GM19099 (cell line): ENCODE results near the gene DGKI.

Experiments
- POLR2A ChIP-seq: IDR thresholded peaks from 3 replicates; pipeline ENCODE4 v1.6.1; 2011; ENCODE audit warnings: low read depth; ENCODE audit not compliant: insufficient read length; ENCODE audit errors: extremely low read depth

DGKI gene

DNA sequence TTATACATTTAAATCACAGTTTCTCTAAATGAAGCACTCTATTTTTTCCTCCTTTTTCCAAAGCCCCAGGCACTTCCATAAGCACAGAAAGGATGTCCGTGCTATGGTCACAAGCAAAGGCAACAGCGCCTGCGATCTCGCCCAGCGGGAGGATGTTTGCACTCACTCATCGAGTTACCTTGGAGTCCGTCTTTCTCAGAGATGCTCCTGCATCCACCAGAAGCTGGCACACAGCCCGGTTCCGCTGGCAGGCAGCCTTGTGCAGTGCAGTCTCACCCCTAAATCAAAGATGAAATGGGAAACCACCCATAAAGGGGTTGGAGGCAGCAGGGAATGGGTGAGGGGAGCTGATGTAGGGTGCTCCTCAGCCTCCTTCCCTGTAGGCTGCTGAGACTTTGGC, 451.4 kb downstream of the DGKI start:
- no peak for TF ChIP-seq POLR2A

DNA sequence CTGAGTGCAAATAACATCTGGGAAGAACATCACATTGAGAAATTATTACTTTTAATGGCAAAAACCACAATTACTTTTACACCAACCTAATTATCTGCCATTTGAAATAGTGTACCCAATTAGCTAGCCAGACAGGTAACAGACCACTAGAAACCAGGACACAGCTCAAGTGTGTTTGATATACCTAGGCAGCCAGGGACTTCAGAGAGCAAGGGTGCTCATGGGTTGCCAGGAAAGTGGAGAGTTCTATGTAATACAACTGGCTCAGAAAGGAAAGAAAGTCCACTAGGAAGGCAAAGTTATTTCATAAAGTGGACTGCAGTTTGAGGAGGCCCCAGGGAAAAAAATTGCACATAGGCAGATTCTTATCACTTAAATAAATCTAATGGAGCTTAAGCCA, 453.2 kb downstream of the DGKI start:
- TF ChIP-seq POLR2A = no peak

GRCh38 chr7:137390076-137390475, 456.7 kb downstream of the DGKI start:
- no peak for TF ChIP-seq POLR2A

DNA sequence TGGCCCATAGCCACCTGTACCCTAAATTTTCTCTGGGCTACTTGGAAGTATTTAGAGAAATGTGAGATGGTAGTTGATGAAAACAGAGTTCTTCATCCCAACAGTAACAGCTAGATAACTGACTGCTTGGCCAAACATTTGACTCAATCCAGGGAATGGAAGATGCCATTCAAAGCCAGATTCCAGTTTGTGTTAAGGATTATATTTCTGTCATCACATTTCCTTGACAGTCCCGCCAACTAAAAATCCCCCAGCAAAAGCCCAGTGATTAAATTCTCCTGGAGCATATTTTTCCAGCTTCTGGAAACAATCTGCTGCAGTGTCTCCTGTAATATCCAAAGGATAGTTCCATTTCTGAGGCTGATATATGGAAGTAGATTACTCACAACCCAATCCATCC, 457.9 kb downstream of the DGKI start:
- TF ChIP-seq POLR2A = no peak

DNA sequence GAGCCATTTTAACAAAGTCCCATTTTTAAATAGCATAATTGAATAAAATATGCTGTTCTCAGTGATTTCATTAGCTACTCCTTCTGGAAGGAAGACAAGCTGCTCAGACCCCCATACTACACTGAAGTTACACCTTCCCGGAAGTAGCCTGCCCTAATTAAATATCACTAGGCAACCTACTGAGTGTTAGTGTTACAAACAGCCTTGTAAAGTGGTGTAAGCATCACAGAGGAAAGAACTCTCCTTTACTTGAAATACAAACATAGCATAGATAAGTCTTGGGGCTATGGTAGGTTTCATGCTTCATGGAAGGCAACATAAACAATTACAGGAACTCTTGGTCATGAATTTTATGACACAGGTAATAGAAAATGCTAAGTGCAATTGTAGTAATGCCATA, 459.8 kb downstream of the DGKI start:
- TF ChIP-seq POLR2A = no peak

DNA sequence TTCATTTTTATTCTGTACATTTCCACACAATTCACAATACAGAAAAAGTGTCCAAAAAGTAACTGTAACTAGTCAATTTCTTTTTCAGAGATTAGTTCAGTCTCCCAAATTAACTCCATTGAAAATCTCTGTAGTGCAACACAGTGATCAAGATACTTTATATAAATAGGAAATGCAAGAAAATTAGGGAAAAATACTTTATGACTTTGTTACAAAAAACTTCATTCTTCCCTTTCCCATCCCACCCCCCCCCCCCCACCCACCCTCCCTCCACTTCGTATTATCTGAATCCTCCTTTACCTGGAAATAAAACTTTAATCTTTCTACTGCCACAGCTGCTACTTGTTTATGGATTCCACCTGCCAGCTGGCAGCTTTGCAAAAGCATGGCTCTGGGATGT, 465.7 kb downstream of the DGKI start:
- no peak for TF ChIP-seq POLR2A

DNA sequence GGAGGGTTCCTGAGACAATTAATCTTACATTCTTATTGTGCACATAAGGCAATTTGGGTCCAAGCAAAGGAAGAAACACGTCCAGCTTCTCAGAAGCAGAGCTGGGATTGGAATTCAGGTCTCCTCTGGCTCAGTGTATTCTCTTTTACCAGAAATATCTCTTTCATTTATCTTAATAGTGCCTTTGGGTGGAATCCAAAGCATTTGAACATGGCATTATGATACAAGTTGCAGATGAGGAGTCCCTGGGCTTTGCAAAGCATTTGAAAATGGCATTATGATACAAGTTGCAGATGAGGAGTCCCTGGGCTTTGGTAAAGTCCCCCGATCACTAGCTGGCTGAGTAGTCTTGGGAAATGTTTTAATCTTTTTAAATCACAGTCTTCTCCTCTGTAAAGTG, 473.3 kb downstream of the DGKI start:
- no peak for TF ChIP-seq POLR2A

- no peak for TF ChIP-seq POLR2A
Observed at GRCh38 chr7:137371616-137372015, 475.2 kb downstream of the DGKI start.

DNA sequence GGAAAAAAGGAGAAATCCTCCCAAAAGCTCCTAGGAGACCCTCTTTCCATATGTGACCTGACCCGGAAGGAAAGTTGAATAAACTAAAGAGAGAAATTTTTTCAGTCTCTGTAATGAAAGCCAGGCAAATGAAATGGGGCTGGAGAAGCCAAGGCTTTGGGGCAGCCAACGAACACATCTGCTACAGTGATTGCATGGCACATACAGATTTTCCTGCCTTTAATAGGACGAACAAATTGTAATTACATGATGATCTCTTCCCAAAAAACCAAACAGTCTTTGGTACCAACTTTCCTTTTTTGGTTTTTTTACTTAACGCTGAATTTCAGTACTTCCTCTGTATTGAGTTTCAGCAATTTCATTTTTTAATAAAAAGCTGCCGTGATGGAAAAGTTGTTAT, 479.8 kb downstream of the DGKI start:
- no peak for TF ChIP-seq POLR2A

- no peak for TF ChIP-seq POLR2A
Observed at GRCh38 chr7:137363683-137364082, 483.1 kb downstream of the DGKI start.

GRCh38 chr7:137360087-137360679, 486.6 kb downstream of the DGKI start:
- TF ChIP-seq POLR2A = no peak

GRCh38 chr7:137354961-137355360, 491.8 kb downstream of the DGKI start:
- TF ChIP-seq POLR2A = no peak

DNA sequence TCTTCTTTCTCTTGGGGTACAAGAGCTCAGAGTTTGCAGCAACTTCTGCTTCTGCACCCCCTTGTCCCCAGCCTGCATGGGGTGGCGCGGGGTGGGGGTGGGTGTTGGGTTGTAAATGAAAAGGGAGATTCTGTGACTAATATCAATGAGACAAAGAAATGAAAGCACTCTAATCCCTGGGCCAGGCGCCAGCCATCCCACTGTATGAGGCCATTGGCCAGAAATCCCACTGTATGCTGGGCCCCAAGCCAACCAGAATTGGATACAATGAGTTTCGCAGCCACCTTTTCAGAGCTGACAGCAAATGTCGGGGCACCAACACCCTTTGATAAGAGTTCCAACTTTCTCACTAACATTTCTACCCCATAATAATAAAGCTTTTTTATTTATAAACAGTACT, 492.4 kb downstream of the DGKI start:
- no peak for TF ChIP-seq POLR2A

DNA sequence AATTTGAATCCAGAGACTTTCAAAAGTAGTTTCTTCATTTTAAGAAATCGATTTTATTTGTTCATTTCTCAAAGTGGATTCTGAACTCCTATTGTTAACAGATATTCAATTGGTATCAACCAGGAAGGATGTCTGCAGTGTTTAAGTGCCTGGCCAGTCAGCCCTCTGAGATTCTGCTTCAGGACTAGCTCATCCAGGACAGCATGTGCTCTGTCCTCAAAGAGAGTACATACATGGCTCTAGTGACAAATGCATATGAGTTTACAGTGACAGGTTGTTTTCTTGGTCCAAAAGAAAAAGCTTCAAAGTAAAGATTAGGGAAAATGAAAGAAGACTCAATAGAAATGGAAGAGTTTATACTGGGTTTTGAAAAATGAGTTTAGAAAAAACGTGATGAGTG, 494.8 kb downstream of the DGKI start:
- TF ChIP-seq POLR2A = no peak

- TF ChIP-seq POLR2A = no peak
Observed at GRCh38 chr7:137345799-137346449, 500.9 kb downstream of the DGKI start.

DNA sequence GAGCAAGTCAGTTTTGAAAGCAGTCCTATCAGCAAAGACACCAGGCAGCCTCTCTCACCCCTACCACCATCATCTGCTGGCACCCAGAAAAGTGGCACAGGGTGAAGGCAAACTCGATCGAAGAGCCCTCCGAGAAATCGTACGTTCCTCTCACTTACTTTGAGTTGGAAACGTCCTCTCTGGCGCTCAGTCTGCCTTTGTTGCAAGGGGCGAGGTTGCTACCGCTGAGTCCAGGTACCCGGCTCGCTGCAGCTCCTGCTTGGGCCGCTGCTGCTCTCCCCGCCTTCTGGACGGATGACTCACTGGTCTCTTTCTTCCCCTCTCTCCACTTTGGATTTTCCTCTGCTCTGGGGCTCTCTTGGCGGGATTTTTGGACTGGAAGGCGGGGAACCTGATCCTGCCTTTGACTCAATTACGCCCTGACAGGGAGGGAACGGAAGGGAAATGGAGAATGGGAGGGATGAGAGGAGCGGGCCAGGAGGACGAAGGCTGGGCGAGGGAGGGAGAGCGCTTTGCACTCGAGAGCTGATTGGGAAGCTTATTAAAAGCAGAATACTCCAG, 503.4 kb downstream of the DGKI start, which contains the start of gene PTN:
Gene PTN (minus strand): TSS at position 453 of the 561 bp plus-strand sequence. CDS start 88,760 bp downstream, outside the sequence.
- no peak for TF ChIP-seq POLR2A
